ENCODE measurements around the gene CYP2E1.
"Not testable (repeated sequence)": the region's sequence is repeated elsewhere in the genome, so short reads cannot be mapped to it uniquely, and the experiment has no call there.

Gene CYP2E1

DNA sequence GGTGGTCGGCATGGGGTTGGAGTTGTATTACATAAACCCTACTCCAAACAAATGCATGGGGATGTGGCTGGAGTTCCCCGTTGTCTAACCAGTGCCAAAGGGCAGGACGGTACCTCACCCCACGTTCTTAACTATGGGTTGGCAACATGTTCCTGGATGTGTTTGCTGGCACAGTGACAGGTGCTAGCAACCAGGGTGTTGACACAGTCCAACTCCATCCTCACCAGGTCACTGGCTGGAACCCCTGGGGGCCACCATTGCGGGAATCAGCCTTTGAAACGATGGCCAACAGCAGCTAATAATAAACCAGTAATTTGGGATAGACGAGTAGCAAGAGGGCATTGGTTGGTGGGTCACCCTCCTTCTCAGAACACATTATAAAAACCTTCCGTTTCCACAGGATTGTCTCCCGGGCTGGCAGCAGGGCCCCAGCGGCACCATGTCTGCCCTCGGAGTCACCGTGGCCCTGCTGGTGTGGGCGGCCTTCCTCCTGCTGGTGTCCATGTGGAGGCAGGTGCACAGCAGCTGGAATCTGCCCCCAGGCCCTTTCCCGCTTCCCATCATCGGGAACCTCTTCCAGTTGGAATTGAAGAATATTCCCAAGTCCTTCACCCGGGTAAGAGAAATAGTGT lies at the start of gene CYP2E1:
TSS of gene CYP2E1 (plus strand) at position 407 of the 632 bp plus-strand sequence. CDS start at position 440, 33 bp downstream.
- DNase-seq: no peak

DNA sequence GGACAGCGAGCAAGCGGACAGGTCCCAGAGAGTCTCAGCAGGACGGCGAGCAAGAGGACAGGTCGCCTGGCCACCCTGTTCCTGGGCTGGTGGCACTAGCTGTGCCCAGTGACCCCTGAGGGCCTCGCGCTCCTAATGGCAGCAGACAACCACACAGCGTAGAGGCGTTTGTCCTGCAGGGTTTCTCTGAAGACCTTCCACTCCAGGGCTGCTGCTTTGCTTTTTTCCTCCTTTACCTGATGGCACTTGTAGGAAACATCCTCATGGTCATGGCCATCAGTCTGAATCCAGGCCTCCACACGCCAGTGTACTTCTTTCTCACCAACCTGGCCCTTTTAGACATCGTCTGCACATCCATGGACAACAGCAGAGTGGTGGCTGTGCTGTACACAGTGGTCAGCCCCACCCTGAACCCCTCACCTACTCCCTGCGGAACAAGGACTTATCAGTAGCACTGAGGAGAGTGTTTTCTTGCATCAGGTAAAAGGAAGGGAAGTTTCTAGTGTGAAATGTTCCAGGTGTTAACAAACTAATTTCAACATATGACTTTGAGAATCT lies 46.0 kb upstream of the CYP2E1 start:
- DNase-seq: no peak

- no peak for DNase-seq
Measured at GRCh38 chr10:133481657-133482056, 45.5 kb upstream of the CYP2E1 start.

DNA sequence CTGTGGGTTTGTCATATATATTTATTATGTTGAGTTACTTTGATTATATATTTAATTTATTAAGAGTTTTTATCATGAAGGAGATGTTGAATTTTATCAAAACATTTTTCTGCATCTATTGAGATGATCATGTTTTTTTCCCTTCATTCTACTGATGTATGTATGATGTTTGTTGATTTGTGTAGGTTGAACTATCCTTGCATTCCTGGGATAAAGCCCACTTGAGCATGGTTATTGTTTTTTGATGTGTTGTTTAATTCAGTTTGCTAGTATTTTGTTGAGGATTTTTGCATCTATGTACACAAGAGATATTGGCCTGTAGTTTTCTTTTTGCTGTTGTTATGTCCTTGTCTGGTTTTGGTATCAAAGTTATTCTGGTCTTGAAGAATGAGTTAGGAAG lies 42.3 kb upstream of the CYP2E1 start:
- no peak for DNase-seq

GRCh38 chr10:133487085-133487484 lies 40.1 kb upstream of the CYP2E1 start:
- no peak for DNase-seq

DNA sequence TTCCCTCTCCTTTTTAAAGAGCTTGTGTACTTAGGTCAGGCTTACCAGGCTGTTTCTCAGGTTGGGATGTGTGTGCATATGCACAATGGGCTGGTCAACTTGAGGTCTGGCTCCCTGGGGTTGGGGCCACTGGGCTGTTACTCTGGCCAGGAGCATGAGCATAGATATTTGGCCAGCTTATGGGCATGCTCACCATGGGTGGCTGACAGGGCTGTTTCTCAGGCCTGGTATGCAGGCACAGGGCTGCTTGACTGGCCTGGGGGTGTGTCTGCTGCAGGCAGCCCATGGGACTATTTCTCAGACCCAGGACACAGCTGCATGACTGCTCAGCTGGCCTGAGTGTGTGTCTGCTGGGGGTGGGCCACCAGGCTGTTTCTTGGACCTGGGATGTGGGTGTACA lies 38.8 kb upstream of the CYP2E1 start:
- DNase-seq: no peak

- no peak for DNase-seq
Measured at GRCh38 chr10:133489816-133490588, 37.2 kb upstream of the CYP2E1 start.

DNA sequence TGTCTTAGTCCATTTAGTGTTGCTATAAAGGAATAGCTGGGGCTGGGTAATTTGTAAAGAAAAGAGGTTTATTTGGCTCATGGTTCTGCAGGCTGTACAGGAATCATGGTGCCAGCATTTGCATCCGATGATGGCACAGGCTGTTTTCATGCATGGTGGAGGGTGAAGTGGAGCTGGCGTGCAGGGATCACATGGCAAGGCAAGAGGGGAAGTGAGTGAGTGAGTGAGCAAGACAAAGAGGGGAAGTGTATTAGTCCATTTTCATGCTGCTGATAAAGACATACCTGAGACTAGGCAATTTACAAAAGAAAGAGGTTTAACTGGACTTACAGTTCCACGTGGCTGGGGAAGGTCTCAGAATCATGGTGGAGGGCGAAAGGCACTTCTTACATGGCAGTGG lies 33.6 kb upstream of the CYP2E1 start:
- not testable (repeated sequence) for DNase-seq

DNA sequence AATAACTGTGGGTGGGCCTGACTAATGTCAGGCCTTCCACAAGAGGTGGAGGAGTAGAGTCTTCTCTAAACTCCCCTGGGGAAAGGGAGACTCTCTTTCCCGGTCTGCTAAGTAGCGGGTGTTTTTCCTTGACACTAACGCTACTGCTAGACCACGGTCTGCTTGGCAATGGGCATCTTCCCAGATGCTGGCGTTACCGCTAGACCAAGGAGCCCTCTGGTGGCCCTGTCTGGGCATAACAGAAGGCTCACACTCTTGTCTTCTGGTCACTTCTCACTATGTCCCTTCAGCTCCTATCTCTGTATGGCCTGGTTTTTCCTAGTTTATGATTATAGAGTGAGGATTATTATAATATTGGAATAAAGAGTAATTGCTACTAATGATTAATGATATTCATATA lies 29.8 kb upstream of the CYP2E1 start:
- peak; percentile 14 for DNase-seq

DNA sequence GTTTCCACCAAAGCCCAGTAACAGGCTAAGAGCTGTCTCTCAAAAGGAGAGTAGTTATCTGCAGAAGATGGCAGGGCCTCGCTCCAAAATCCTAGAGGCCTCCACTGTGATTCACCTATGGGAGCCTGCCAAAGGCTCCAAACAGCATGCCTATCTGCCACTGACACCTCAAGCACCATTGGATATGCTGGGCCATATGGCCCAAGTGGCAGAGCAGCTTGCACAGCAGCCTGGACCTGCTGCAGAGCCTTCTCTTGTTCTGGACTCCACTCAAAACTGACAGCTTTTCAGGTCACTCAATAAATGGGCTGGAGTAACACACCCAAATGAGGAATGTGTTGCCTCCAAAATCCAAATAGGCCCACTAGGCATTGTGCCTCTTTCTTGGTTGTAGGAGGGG lies 28.0 kb upstream of the CYP2E1 start:
- not testable (repeated sequence) for DNase-seq

DNA sequence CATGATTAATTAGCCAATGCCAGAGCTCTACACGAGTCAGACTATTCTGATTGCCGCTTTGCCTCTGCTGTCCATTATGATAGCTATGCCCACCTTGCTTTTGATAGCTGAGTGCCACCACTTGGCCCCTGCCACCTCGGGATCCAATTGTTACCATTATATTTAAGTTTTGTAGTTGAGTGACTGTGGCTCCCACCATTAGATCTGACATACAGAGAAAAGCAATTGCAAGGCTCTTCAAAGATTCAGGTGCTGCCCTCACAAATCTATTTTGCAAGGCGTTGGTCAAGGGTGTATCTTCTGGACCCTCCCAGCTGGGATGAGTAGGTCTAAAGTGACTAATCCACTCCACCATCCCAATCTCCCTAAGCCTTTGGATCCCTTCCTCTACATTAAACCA lies 26.3 kb upstream of the CYP2E1 start:
- DNase-seq: not testable (repeated sequence)

- DNase-seq: no peak
Measured at GRCh38 chr10:133509700-133510099, 17.5 kb upstream of the CYP2E1 start.

GRCh38 chr10:133511408-133511807 lies 15.8 kb upstream of the CYP2E1 start:
- DNase-seq: no peak

GRCh38 chr10:133511907-133512528 lies 15.1 kb upstream of the CYP2E1 start:
- DNase-seq: no peak

- DNase-seq: no peak
Measured at GRCh38 chr10:133515471-133515870, 11.7 kb upstream of the CYP2E1 start.

DNA sequence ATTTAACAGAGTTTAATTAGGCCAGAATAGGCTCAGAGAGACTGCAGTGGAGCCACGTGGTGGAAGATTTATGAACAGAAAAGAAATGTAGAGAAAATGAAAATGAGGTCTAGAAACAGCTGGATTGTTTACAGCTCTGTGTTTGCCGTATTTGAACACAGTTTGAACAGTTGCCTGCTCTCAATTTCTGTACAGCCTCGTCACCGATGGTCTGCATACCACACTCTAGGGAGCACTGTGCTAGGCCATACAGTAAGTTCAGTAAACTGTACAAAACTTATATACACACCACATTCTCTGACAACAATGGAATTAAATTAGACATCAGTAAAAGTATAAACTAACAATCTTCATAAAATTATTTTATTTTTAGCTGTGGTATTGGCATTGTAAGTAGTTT lies 11.1 kb upstream of the CYP2E1 start:
- DNase-seq: no peak

DNA sequence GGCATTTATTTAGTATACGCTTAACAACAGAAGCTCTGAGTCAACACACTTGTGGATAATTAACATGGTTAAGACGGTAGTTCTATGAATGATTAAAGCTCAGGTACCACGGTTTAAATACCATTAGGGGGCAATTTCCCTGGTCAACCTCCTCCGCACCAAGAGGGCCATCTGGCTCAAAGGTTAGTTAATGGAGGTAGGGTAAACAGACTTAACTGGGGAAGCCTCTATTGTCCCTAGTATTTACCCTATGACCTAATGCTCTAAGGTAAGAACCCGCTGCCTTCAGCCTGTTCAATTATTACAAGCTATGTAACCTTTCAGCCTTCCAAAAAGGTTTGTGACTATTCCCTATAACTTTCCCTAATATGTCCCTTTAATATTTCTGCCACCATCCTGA lies 8.6 kb upstream of the CYP2E1 start:
- not testable (repeated sequence) for DNase-seq

DNA sequence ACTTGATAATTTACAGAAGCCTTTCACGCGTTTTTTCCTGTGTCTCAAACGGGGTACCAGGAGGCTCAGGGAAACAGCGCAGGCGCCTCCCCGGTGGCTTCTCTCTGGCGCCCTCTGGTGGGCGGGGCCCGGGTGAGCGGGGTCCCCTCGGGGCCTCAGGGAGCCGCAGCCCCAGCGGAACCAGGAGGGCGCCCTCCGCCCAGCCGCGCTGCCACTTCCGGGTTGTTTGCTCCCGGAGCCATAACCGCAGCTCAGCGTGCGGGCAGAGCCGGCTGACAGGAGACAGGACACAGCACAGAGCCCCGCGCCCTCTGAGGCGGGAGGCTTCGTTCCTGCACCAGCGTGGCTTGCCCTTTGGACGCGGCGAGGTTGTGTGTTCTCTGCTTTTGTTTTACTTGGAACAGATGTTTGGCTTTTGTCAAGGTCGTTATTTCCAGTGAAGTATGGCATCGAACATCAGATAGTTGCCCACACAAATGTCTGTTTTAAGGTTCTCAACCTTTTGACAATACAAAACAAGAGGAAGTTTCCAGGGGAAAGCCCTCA lies 6.9 kb upstream of the CYP2E1 start:
- DNase-seq: peak; percentile 91

DNA sequence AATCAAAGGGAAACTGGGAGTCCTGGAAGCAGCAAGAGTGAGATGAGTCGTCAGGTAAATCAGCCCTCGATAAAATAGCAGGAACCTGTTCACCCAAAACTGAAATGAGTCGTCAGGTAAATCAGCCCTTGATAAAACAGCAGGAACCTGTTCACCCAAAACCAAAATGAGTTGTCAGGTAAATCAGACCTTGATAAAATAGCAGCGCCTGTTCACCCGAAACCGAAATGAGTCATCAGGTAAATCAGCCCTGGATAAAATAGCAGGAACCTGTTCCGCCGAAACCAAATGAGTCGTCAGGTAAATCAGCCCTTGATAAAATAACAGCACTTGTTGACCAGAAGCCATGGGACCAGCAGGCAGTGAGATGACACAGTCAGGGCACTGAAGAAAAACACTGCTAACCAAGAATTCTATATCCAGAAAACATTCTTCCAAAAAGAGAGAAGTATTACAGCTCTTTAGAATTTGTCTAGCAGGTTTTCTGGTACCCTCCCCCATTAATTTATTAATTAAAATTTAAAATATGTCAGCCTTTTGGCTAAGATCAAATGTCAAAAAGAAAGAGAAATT lies 3.4 kb upstream of the CYP2E1 start:
- DNase-seq: no peak

DNA sequence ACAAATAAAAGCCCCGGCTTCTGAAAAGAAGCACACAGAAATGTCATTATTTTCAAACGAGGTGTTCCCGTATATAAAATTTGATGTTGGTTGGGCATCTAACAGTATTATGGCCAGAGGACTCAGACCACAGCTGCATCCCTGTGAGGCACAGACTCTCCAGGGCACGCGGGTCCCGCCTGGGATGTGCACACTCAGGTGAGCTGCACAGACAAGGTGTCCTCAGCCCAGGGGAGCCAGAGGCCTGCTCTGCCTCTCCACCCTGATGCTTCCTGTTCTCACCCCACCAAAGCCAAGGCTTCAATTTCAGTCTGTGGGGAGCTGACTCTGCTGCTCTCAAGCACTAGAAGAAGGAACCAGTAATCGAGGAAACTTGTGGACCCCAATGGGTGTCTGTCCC lies 1.7 kb upstream of the CYP2E1 start:
- no peak for DNase-seq

GRCh38 chr10:133527771-133528271 lies 658 bp downstream of the CYP2E1 start:
- DNase-seq: no peak

GRCh38 chr10:133528296-133528844 lies 1.2 kb downstream of the CYP2E1 start:
- DNase-seq: no peak
